NCI-H345 (cell line): ENCODE measurements around the gene TMEM134.

Experiments
- DNase-seq: peaks from one replicate; lab custom pipeline; 2025; lab: John Stamatoyannopoulos, UW

Gene TMEM134

DNA sequence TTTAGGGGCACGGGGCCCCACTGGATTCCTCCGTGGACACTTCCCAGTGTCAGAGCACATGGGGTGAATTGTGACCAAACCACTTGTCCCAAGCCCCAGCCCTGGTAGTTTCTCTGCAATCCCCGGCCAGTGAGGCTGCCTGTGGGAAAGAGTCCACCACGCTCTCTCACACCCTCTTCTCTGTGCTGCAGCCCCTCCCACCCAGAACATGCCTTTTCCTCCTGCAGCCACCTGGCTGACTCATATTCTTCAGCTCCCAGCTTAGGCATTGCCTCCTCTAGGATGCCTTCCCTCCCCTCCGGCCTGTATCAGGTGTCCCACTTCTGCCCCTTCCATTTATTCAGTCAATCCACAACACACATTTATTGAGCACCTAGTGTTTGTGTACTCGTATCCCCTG, 46.2 kb downstream of the TMEM134 start:
- DNase-seq, result no peak

DNA sequence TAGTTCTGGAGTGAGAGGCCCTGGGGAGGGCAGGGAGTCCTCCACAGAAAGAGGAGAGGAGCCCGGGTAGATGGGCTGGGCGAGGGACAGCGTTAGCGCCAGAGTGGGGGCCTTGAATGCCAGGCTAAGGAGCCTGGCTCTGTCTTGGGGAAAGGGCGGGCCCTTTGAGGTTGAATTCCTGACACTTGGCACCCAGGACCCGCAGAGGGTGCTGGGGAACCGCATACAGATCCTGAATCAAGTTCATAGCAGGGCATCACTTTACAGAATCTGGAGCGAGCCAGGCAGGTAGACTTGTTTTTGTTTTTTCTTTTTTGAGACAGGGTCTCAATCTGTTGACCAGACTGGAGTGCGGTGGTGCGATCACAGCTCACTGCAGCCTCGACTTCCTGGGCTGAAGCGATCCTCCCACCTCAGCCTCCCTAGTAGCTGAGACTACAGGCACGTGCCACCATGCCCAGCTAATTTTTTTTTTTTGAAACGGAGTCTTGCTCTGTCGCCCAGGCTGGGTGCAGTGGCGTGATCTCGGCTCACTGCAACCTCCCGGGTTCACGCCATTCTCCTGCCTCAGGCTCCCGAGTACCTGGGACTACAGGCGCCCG, 47.5 kb downstream of the TMEM134 start:
- DNase-seq, result no peak

DNA sequence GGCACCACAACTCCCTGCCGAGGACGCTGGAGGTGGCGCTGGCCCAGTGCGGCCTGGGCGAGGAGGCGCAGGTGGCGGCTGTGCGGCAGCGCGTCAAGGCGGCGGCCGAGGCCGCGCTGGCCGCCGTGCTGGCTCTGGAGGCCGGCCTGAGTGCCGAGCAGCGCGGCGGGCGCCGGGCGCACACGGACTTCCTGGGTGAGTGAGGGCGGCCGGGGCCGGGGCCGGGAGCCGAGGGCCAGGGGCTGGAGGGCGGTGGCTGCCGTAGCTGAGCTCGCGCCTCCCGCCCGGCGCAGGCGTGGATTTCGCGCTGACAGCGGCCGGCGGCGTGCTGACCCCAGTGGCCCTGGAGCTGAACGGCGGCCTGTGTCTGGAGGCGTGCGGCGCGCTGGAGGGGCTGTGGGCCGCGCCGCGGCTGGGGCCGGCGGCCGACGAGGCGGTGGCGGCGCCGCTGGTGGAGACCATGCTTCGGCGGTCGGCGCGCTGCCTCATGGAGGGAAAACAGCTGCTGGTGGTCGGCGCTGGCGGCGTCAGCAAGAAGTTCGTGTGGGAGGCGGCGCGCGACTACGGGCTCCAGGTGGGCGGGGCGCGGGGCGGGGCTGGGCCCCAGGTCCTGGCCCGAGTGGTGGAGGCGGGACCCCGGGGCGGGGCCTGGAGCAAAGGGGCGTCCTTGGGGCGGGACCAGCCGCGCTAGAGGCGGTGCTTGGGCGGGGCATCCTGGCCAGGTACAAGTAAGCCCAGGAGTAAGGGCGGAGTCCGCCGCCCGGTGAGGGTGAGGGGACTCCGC, 48.2 kb downstream of the TMEM134 start:
- peak; percentile 92 for DNase-seq

DNA sequence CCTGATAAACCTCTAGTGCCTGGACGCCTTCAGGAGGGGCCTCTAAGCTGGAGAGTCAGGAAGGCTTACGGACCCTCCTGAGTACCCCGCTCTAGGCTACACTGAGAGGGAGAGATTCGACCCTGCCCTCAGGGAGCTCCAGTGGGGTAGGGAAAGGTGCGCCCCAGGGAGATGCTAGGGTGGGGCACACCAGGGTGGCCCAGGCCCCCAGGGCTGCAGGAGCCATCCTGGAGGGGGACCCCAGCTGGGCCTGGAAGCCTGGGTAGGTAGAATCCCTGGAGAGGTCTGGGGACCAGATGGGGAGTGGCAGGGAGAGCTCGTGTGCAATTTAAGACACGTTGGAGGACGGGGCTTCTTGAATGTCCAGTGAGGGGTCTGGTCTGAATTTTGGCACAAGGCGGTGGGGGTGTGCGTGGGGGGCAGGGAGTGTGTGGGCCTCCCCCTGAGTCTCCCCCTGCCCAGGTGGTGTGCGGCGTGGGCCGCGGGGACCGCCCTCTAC, 48.9 kb downstream of the TMEM134 start:
- no peak for DNase-seq

DNA sequence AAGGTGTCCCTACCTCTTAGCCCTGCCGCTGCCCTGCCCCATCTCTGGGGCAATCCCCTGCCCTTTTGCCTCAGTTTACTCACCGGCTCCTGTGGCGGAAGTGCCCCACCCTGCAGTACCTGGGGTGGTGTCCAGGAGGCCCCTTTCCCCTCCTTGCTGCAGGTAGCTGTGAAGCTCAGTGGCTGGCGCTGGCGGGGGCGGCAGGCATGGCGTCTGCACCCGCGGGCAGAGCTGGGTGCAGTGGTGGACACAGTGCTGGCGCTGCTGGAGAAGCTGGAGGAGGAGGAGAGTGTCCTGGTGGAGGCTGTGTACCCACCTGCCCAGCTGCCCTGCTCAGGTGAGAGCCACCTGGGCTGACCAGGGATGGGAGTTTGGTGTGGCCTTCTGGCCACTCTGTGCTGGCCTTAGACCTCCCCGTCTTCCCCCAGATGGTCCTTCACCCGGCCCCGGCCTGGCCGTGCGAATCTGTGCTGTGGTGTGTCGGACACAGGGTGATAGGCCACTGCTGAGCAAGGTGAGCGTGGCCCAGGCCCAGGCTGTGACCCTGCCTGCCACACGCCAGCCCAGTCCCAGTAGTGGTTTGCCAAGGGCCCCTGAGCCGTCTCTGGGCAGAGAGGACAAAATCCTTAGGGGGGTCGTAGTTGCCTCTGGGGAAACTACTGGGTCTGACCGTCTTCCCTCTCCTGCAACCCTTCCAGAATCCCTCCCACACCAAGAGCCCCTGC, 49.6 kb downstream of the TMEM134 start:
- no peak for DNase-seq

DNA sequence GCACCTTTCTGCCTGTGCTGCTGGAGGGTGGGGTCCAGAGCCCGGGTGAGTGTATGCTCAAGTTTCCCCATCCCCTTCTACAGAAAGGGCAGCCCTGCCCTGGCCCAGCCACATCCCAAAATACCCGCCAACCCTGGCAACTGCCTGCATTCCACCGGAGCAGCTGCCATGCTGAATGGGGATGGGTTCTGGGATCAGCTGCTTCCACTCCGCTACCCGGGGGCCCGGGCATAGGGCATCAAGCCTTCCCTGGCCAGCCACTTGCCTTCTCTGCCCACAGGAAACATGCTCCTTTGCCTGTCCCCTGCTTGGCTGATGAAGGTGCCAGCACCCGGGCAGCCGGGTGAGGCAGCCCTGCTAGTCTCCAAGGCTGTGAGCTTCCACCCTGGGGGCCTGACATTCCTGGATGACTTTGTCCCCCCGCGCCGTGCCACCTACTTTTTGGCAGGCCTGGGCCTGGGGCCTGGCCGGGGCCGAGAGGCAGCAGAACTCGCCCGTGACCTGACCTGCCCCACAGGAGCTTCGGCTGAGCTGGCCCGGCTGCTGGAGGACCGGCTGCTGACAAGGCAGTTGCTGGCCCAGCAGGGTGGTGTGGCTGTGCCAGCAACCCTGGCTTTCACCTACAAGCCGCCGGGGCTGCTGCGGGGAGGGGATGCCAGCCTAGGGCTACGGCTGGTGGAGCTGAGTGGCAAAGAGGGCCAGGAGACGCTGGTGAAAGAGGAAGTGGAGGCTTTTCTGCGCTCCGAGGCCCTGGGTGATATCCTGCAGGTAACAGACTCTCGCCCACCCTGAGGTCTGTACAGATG, 50.4 kb downstream of the TMEM134 start:
- peak; percentile 74 for DNase-seq

DNA sequence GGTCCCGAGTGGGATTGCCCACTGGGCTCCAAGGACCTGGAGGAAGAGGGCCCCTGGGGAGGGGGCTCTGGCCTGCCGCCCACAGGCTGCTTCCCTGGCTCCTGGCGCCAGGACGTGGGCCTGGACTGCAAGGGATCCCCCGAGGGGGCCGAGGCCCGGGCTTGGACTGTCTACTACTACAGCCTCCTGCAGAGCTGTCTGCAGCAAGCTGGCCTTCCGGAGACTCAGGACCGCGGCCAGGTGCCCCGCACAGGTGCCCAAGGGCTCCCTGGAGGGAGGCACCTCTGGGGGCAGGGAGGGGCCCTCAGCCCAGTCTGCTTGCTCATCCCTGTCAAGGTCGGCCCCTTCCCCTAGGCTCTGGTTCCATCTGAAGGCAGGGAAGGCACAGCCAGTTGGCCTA, 51.6 kb downstream of the TMEM134 start:
- no peak for DNase-seq

DNA sequence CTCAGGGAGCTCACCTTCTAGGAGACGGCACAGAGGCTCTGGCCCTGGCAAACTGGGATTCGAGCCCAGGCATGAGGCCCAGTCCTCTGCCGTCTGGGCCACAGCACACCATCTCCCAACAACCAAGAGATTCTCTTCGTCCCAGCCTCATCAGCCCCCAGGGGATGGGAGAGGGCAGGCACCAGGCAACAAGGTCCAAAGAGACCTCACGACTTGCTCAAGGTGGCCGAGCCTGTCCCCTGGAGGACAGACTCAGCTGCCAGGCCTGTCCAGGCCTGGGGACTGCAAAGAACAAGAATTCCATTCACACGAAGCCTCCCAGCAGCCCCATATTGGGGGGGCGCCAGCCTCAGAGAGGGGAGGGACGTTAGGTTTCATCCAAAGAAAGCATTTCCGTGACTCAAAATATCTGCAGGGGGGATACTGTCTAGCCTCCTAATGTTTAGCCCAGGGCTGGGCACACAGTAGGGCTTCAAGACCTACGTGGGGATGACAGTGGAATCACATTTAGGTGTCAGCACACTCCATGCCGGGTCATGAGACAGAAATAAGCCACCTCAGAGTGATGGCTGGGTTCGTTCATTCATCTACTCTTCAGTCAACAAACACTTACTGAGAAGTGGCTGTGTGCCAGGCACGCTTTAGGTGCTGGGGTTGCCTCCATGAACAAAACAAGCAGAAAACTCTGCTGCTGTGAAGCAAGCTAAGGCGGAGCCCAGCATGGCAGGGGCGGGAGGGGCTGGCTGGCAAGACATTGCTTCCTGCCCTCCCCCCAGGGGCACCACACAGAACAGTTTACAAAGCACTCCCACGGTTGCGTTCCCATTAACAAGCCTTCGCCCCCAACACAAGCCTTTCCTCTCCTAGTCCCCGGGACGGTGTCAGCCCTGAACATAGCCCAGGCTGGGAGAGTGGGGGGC, 52.4 kb downstream of the TMEM134 start:
- DNase-seq, result peak; percentile 94

DNA sequence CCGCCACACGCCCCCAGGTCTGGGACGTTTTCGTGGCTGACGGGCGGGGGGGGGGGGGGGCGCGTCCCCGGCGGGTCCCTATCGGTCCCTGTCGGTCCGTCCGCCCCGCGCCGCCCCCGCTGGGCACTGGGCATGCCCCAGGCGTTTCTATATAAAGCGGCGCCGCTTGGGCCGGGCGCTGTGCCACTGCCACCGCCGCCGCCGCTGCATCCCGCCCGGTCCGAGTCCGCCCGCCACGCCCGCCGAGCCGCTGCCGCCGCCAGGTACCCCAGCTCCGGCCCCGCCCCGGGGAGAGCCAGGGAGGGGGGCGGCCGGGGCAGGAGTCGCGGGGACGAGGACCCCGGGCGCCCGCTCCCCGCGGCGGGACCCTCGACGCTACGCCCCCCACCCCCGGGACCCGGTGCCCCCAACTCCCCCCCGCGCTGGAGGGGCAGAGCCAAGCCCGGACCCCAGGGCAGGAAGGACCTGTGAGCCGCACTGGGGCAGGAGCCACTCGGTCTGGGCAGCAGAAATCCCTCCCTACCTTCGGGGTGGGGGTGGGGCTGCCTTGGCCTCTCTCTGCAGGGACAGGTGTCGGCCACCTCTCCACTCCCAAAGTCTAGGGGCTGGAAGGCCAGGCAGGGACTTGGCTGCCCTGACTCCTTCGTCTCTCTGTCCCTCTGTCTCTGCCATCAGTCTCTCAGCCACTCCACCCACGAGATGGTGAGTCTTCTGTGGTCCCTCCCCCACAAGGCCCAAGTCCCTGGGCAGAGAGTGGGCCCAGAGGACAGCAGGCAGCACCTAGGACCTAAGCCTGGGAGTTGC, 53.3 kb downstream of the TMEM134 start, which contains the start of gene CARNS1:
Gene CARNS1 (plus strand): TSS at position 178 of the 804 bp plus-strand sequence. CDS start 522 bp downstream, at position 700.
- no peak for DNase-seq

DNA sequence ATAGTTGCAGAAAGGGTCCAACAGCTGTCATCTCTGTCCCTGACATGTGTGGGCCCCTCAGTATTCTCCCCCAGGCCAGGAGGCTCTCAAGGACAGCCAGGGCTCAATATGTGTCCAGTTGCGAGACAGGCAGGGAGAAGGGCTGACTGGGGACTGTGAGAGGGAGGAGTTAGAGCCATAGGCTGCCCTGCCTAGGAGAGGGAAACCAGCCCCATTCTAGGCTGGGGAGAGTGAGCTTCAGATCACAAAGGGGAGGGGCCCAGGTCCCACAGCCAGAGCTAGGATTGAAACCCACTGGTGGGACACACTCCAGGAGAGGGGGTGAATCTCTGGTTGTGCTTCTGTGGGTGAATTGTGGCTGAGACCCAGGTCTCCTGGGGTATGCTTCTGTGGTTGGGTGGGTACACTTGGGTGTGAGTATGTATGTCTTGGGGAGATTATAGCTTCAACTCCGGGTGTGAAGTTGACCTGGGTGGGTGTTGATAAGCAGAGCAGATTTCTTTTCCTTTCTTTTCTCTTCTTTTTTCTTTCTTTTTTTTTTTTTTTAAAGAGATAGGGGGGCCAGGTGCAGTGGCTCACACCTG, 55.7 kb downstream of the TMEM134 start:
- DNase-seq, result no peak

DNA sequence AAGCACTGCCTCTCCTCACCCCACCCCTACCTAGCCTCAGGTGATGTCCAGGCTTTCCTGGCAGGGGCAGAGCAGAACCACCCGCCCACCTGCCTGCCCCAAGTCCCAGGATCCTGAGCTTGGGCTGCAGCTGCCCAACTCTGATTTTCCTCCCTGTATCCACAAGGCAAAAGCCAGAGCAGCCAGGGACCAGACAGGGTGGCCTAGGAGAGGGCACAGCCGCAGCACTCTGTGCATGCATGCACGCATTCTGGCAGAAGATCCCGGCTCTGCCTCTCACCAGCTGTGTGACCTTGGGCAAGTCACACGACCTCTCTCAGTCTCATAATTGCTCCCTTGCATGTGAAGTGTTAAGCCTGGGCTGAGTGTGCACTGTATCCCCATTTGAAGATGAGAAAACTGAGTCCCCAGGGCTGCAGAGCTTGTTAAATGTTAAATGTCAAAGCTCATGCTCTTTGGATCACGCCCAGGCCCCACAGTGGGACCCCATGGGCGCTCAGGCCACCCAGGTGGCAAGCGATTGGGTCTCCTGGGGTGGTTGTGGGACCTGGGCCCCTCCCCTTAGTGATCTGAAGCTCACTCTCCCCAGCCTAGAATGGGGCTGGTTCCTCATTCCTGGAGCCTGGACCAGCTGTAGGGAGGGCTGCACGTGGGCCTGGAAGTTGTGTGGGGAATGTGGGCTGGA, 56.4 kb downstream of the TMEM134 start:
- no peak for DNase-seq

DNA sequence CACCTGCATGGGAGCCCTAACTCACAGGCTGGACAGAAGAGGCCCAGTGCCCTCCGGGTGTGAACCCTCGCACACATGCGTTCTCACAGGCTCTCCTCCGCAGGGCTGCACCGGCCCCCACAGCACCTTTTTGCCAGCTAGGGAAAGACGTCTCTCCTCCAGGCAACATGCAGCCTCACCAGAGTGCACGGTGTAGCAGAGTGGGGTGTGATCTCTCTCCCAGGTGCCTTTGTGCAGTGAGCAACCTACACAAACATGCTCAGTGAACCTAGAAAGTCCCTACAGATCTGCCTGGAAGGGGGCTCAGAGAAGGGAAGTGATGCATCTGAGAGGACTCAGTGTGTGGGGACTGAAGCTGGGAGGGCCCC, 57.3 kb downstream of the TMEM134 start:
- DNase-seq, result no peak
